Type B pancreatic cell (in vitro differentiated cells): ENCODE measurements around the gene ALS2CL. TPM values are rescaled to one million over a fixed set of nuclear protein-coding genes. Genes with fewer than 3 reads are reported as not detected.

ENCODE experiments used
- DNase-seq: peaks from one replicate; pipeline ENCODE4 v3.0.0; 2021; ENCODE audit warnings: mixed read lengths; ENCODE audit not compliant: unreplicated experiment; ENCODE audit errors: extremely low spot score
- H3K27ac Mint-ChIP-seq: 2 replicates; pipeline ENCODE4 v1.8.0; 2021; ENCODE audit warnings: mild to moderate bottlenecking, mixed read lengths
- H3K27me3 Mint-ChIP-seq: 2 replicates; pipeline ENCODE4 v1.8.0; 2021; ENCODE audit warnings: mixed read lengths
- H3K36me3 Mint-ChIP-seq: 2 replicates; pipeline ENCODE4 v1.8.0; 2021; ENCODE audit warnings: mixed read lengths
- H3K4me1 Mint-ChIP-seq: one replicate; pipeline ENCODE4 v1.8.0; 2021; ENCODE audit warnings: mixed read lengths; ENCODE audit not compliant: unreplicated experiment
- H3K4me3 Mint-ChIP-seq: 2 replicates; pipeline ENCODE4 v1.8.0; 2021; ENCODE audit warnings: mild to moderate bottlenecking, mixed read lengths
- H3K9me3 Mint-ChIP-seq: 2 replicates; pipeline ENCODE4 v1.8.0; 2021; ENCODE audit warnings: mixed read lengths
- total RNA-seq: library from RNA; stranded (reverse); gene quantifications from 2 replicates; pipeline ENCODE4 v1.2.1, GENCODE V29; 2021; ENCODE audit warnings: low replicate concordance
- TF ChIP-seq, protein P1 (sequence below): fragments of 200-600 bp; sonication (generic); conservative IDR thresholded peaks from 2 replicates; pipeline ENCODE4 v1.5.0; 2021; ENCODE audit warnings: antibody characterized with exemption, mild to moderate bottlenecking

Gene ALS2CL
- total RNA-seq, 1 donor from 2014 or later = 31.7 TPM

DNA sequence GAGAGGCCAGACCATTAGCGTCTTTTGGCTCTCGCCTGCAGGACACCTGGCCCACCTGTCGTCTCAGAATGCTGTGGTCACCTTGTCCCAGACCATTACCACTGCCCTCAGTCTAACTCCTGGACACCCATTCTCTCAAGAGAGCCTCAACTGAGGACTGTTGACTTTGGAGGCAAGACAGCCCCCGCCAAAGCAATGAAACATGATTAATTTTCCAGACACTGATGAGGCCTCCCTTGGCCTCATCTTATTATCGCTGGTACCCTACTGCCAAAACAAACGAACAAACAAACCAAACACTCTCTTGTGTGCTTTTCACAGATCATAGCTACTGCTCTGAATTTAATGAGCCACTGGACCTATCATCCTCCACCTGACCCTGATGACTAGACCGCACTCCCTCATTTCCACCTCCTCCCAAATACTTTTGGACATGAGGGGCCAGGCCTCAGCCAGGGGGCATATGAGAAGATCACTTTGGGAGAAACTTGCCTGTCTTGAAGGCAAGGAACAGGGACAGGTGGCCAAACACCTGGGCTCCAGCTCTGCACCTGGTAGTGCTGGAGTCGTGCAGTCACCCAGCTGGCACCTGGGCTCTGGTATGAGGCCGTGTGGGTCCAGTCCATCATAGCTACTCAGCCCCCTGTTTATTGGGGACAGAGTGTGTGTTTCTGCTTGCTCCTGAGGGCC, 27.6 kb downstream of the ALS2CL start:
- no peak overlapping the region for H3K4me3 Mint-ChIP-seq
- H3K27ac Mint-ChIP-seq = no peak overlapping the region
- H3K4me1 Mint-ChIP-seq = peaks cover 26% of the 10 kb centered on the region
- H3K36me3 Mint-ChIP-seq = no peaks in the 10 kb centered on the region
- TF ChIP-seq, protein P1, sequence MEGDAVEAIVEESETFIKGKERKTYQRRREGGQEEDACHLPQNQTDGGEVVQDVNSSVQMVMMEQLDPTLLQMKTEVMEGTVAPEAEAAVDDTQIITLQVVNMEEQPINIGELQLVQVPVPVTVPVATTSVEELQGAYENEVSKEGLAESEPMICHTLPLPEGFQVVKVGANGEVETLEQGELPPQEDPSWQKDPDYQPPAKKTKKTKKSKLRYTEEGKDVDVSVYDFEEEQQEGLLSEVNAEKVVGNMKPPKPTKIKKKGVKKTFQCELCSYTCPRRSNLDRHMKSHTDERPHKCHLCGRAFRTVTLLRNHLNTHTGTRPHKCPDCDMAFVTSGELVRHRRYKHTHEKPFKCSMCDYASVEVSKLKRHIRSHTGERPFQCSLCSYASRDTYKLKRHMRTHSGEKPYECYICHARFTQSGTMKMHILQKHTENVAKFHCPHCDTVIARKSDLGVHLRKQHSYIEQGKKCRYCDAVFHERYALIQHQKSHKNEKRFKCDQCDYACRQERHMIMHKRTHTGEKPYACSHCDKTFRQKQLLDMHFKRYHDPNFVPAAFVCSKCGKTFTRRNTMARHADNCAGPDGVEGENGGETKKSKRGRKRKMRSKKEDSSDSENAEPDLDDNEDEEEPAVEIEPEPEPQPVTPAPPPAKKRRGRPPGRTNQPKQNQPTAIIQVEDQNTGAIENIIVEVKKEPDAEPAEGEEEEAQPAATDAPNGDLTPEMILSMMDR = no peak
- H3K27me3 Mint-ChIP-seq = peaks cover 3% of the 10 kb centered on the region
- H3K9me3 Mint-ChIP-seq = no peaks in the 10 kb centered on the region
- no peak for DNase-seq

DNA sequence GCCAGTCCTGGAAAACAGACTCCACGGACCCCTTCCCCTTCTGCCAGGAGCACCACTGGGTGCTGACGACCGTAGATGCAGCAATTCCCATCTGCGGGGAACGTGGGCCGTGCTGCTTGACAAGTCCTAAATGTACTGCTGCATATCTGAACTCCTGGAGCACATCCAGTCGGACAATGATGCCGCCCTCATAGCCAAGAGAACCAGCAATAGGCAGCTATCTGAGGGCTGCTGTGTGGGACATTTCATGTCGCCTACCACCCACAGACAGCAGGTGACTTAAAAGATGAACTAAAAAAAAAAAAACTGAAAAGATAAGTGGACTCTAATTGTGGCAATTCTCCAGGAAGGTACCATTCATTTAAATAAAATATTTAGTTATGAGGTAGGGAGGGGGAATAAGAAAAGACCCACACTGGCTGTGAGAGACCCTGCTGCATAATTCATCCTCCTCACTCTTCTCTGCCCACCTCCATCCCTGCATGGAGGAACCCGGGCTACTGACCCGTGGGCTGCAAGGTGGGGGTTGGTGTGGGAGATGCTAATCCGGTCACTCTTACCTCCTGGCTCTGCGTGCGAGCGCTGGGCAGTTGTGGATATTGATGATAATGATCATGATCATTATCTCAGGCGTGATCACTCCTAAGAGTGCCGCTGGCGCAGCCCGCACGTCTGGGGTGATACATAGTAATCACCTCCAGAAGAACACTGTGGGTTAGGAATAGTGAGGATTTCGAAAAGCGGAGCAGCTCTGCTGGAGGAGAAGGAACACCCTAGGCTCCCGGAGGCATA, 28.3 kb downstream of the ALS2CL start:
- Mint-ChIP-seq H3K9me3 (no peaks in the 10 kb centered on the region), H3K27me3 (peaks cover 3% of the 10 kb centered on the region), H3K4me3 (no peak overlapping the region), H3K36me3 (no peaks in the 10 kb centered on the region), H3K4me1 (peaks cover 26% of the 10 kb centered on the region), H3K27ac (no peak overlapping the region)
- DNase-seq = no peak
- TF ChIP-seq, protein P1 = no peak

DNA sequence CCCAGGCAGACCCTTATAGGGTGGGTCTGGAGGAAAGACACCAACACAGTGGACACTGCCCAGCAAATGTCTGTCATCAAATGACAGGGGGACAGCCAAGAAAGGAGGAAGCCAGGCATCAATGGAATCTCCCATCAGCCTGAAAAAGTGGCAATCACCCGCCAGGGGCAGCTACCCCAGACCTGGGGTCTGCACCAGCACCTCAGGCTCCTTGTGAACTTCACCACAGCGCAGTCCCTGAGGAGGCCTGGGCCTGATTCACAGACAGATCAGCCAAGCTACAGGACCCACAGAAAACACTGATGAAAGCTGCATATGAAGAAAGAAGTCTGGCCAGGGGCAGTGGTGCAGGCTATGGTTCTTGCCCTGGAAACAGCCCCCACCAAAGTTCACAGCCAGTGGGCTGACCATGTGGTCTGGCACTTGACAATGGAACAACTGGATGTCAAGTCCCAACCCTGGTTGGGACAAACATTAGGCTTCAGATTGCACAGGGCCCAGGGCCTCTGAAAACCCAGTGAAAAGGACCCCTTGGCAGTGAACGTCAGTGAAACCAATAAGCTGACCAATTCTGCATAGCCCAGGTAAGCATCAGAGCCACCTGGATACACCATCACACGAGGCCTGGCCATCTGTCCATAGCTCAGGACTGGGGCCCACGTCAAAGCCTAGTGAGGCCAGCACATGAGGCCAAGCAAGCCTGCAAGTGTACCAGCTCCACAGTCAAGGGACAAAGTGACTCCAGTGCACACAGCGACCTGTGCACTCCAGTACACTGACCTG, 29.1 kb downstream of the ALS2CL start:
- peak; percentile 66 for DNase-seq

DNA sequence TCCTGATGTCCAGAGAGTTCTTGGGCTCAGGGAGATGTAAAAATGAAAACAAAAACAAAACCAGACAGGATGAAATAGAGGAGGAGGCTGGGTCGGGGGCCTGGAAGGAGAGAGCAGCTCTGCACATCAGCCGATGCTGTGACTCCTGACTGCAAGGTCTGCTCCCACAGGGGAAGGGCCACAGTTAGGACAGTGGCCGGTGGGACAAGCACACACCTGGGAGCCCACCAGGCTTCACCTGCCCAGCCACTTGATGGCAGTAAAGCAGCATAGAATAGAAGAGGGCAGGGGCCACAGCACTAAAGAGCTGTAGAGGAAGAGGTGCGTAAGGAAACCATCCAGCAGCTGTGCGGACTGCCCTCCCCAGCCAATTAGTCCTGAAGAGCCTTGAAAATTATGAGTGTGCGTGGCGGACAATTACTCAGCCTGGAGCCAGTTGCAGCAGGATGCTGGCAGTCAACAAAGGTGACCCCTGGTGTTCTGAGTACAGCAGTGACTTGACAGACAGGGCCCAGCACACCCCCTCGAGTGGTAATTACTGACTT, 29.8 kb downstream of the ALS2CL start:
- no peaks in the 10 kb centered on the region for H3K36me3 Mint-ChIP-seq
- H3K27ac Mint-ChIP-seq = peak overlapping the region; percentile 44
- peaks cover 3% of the 10 kb centered on the region for H3K27me3 Mint-ChIP-seq
- TF ChIP-seq, protein P1 = peak; percentile 25
- peaks cover 40% of the 10 kb centered on the region for H3K4me1 Mint-ChIP-seq
- H3K9me3 Mint-ChIP-seq = no peaks in the 10 kb centered on the region
- no peak for DNase-seq
- peak overlapping the region; percentile 61 for H3K4me3 Mint-ChIP-seq

More for the DNA sequence above, 29.1 kb downstream of the ALS2CL start:
- Mint-ChIP-seq H3K27ac (peak overlapping the region; percentile 44), H3K9me3 (no peaks in the 10 kb centered on the region), H3K4me3 (no peak overlapping the region), H3K27me3 (peaks cover 3% of the 10 kb centered on the region), H3K4me1 (peaks cover 33% of the 10 kb centered on the region), H3K36me3 (no peaks in the 10 kb centered on the region)
- TF ChIP-seq, protein P1 = no peak

DNA sequence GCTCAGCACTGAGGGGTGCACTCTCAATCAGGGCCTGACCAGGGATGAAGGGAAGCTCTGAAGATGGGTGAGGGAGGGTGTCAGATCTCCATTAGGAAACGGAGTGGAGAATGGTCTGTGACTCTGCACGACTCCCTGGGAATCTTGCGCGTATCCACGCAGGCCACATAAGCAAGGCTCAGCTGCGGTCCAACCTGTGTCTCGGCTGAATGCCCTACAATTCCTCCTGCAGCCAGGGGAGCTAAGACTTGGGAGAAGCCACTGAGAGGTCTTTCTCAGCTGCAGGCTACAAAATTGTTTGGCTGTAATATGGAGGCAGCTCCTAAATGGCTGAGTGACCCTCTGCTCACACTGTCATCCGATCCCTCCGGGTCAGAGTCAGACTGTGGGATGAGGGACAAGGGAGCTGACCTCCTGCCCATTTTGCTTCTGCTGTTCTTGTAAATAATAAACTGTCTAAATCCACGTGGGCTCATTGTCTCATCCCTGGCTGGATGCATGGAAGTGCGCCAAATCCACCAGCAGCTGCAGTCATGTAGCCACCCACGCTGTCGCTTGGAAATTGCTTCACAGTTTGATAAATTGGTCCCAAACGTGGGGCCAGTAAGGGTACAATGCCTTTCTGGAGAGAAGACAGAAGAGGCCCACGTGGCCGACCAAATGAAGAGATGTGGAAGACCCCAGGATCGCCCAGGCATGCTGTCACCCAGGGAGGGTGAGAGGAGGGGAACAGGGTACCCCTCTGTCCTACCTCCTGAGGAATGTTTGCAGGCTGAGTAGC, 30.5 kb downstream of the ALS2CL start:
- Mint-ChIP-seq H3K4me3 (peak overlapping the region; percentile 61), H3K4me1 (peaks cover 40% of the 10 kb centered on the region), H3K27me3 (peaks cover 3% of the 10 kb centered on the region), H3K9me3 (no peaks in the 10 kb centered on the region), H3K27ac (peak overlapping the region; percentile 16), H3K36me3 (no peaks in the 10 kb centered on the region)
- DNase-seq = no peak
- TF ChIP-seq, protein P1 = no peak
